HL-60 (cell line): ENCODE data around the gene MDH1.

Source experiments
- GABPA ChIP-seq: IDR thresholded peaks from 2 replicates; pipeline ENCODE4 v1.6.1; 2012; ENCODE audit warnings: low read depth
- TF ChIP-seq, protein P1 (sequence below): IDR thresholded peaks from 2 replicates; pipeline ENCODE4 v1.6.1; 2012; ENCODE audit warnings: low read depth; ENCODE audit not compliant: insufficient replicate concordance

DNA sequence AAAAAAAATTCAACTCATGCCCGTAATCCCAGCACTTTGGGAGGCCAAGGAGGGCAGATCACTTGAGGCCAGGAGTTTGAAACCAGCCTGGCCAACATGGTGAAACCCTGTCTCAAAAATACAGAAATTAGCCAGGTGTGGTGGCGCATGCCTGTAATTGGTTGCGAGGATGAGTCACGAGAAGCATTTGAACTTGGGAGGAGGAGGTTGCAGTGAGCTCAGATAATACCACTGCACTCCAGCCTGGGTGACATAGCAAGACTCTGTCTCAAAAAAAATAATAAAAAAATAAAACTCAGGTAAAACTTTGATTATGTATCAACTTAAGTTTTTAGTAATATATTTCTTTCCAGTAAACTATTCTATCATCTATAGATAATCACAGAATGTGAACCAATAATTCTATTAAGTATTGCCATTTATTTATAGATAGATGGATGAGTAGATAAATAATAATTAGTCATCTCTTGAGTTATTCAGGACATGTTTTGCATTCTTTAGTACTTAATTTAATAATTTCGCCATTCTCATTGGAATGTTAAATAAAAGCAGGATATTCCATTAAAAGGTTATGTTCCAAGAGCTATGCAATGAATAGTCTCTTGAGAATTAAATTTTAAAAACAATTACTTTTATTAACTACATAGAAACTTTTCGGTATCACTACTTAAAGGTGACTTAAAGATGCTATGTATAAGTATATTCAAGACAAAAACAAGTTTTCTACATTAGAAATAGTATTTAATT is 49.2 kb upstream of the MDH1 start:
- TF ChIP-seq, protein P1, sequence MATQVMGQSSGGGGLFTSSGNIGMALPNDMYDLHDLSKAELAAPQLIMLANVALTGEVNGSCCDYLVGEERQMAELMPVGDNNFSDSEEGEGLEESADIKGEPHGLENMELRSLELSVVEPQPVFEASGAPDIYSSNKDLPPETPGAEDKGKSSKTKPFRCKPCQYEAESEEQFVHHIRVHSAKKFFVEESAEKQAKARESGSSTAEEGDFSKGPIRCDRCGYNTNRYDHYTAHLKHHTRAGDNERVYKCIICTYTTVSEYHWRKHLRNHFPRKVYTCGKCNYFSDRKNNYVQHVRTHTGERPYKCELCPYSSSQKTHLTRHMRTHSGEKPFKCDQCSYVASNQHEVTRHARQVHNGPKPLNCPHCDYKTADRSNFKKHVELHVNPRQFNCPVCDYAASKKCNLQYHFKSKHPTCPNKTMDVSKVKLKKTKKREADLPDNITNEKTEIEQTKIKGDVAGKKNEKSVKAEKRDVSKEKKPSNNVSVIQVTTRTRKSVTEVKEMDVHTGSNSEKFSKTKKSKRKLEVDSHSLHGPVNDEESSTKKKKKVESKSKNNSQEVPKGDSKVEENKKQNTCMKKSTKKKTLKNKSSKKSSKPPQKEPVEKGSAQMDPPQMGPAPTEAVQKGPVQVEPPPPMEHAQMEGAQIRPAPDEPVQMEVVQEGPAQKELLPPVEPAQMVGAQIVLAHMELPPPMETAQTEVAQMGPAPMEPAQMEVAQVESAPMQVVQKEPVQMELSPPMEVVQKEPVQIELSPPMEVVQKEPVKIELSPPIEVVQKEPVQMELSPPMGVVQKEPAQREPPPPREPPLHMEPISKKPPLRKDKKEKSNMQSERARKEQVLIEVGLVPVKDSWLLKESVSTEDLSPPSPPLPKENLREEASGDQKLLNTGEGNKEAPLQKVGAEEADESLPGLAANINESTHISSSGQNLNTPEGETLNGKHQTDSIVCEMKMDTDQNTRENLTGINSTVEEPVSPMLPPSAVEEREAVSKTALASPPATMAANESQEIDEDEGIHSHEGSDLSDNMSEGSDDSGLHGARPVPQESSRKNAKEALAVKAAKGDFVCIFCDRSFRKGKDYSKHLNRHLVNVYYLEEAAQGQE = no peak
- TF ChIP-seq GABPA = no peak
